ENCODE measurements around the gene ATP10A. TPM values are rescaled to one million over a fixed set of nuclear protein-coding genes. Genes with fewer than 3 reads are reported as not detected.
A peak's percentile ranks its signal among the peaks of the same experiment; 100 is the strongest.

The ATP10A gene
- total RNA-seq, 2 experiments from 2014 or later: 0.06 TPM; not detected in 1

DNA sequence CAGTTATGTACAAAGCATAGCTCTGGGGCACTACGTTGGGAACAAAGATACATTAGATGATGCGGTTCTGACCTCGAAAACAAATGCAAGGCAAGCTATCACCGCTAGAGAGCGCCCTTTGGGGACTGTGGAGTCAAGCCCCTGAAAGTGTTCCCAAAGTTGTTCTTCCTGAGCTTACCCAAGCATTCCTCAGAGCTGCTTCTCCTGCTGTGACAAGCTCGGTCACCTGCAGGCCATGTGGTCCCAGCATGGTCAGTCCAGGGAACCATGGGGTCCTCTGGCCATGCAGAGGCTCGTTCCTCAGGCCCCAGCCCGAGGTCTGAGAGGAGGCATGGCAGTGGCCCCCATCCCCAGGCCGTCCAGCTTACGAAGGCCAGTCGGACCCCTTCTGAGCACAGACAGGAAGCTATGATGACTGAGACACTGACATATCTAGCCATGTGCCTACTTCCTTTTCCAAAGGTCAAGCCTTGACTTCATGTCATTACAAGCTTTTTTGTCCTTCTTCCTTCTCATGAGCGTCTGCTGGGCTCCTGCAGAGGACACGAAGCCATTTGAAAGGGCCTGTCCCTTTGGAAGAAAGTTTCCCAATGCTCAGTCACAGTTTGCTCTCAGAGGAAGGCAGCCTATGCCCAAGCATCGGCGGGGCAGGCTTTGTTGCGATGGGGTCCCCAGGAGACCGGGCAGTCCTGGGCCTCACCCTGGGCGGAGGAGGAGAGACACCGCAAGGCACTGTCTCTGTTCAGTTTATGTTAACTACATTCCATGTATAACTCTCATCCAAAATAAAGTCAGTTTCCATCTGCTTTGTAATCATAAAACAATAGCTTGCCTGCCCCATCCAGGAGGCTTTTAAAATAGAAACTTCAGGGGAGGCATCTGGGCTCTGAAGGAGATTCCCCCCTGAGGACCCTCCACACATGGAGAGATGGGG, 79.3 kb downstream of the ATP10A start:
- no peak for TF ChIP-seq EZH2phosphoT487 (IDR thresholded peaks at IDR 0.05; ENCODE audit: borderline replicate concordance, low read depth, low read length)
- TF ChIP-seq, protein P1, sequence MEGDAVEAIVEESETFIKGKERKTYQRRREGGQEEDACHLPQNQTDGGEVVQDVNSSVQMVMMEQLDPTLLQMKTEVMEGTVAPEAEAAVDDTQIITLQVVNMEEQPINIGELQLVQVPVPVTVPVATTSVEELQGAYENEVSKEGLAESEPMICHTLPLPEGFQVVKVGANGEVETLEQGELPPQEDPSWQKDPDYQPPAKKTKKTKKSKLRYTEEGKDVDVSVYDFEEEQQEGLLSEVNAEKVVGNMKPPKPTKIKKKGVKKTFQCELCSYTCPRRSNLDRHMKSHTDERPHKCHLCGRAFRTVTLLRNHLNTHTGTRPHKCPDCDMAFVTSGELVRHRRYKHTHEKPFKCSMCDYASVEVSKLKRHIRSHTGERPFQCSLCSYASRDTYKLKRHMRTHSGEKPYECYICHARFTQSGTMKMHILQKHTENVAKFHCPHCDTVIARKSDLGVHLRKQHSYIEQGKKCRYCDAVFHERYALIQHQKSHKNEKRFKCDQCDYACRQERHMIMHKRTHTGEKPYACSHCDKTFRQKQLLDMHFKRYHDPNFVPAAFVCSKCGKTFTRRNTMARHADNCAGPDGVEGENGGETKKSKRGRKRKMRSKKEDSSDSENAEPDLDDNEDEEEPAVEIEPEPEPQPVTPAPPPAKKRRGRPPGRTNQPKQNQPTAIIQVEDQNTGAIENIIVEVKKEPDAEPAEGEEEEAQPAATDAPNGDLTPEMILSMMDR (conservative IDR thresholded peaks at IDR 0.05; ENCODE audit: low read length): peak; percentile 85
- intact Hi-C loops (cut with micrococcal nuclease; ENCODE audit: unreplicated experiment): loop anchor here (5.0 kb wide), 1 partner anchor 148 kb away; no protein-coding TSS in a partner anchor
- no peaks in the 10 kb centered on the region for H4K20me1 ChIP-seq (ENCODE audit: insufficient read depth, low read length)
- no peaks in the 10 kb centered on the region for H3K79me2 ChIP-seq (ENCODE audit: insufficient read depth, low read depth, low read length)
- H3K4me3 ChIP-seq (ENCODE audit: low read depth, low read length, poor library complexity, severe bottlenecking): no peak overlapping the region
- peaks cover 6% of the 10 kb centered on the region for H3K4me1 ChIP-seq (ENCODE audit: insufficient read depth, low read length, poor library complexity, severe bottlenecking)
- ChIA-PET CTCF (ENCODE audit: unreplicated experiment) (interaction anchor here (0.5 to 2.1 kb wide), 4 partner anchors 9 to 150 kb away, joined by 3 to 9 read pairs (median 3); no protein-coding TSS in a partner anchor), POLR2A (interaction anchor here (0.7 kb wide), 1 partner anchor 80 kb away, joined by 5 read pairs; no protein-coding TSS in a partner anchor)
- no TSS peak for BruUV-seq (replicated peaks)
- DNase-seq (ENCODE audit: low spot score): peak; percentile 54
- no peak overlapping the region for H3K27ac ChIP-seq (ENCODE audit: low read depth, low read length, poor library complexity, severe bottlenecking)
- peak overlapping the region; percentile 33; the same call in 1 of the 2 replicates for H2AFZ ChIP-seq (ENCODE audit: low read length)
- no peaks in the 10 kb centered on the region for H3K9me3 ChIP-seq (ENCODE audit: low read length)
- H3K9me2 ChIP-seq (ENCODE audit: insufficient read depth, low read length): no peaks in the 10 kb centered on the region
- H3K4me2 ChIP-seq (ENCODE audit: low read length): no peak overlapping the region
- no peaks in the 10 kb centered on the region for H3K36me3 ChIP-seq (ENCODE audit: insufficient read depth, low read length)

DNA sequence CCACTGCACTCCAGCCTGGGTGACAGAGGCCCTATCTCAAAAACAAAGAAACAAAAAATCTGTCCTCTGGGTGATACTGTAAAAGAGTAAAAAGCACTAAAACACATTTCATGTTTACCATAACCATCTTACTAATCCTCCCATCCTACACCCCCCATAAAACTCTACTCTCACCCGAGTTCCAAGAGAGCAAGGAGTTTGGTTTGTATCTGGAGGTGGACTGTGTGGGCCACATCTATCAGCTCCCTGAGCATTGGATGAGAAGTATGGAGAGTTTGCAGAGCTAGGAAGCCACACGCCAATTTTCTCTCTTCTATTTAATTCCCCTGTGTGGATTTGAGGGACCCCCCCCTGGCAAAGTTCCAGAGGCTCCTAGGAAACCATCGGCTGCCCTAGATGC, 80.0 kb downstream of the ATP10A start:
- POLR2A ChIA-PET: no interaction called here
- TF ChIP-seq, protein P1 (conservative IDR thresholded peaks at IDR 0.05; ENCODE audit: low read length): no peak
- no peak for TF ChIP-seq EZH2phosphoT487 (IDR thresholded peaks at IDR 0.05; ENCODE audit: borderline replicate concordance, low read depth, low read length)

More for the DNA sequence above, 80.0 kb downstream of the ATP10A start:
- CTCF ChIA-PET (ENCODE audit: unreplicated experiment): interaction anchor here (1.1 to 2.1 kb wide), 3 partner anchors 8 to 151 kb away, joined by 3 to 9 read pairs (median 3); no protein-coding TSS in a partner anchor
- H3K36me3 ChIP-seq (ENCODE audit: insufficient read depth, low read length): no peaks in the 10 kb centered on the region
- H3K4me3 ChIP-seq (ENCODE audit: low read depth, low read length, poor library complexity, severe bottlenecking): no peak overlapping the region
- H3K9me2 ChIP-seq (ENCODE audit: insufficient read depth, low read length): no peaks in the 10 kb centered on the region
- no TSS peak for BruUV-seq (replicated peaks)
- no peak overlapping the region; the same call in 1 of the 2 replicates for H2AFZ ChIP-seq (ENCODE audit: low read length)
- intact Hi-C loops (cut with micrococcal nuclease; ENCODE audit: unreplicated experiment): loop anchor here (5.0 kb wide), 1 partner anchor 149 kb away; no protein-coding TSS in a partner anchor
- no peaks in the 10 kb centered on the region for H3K9me3 ChIP-seq (ENCODE audit: low read length)
- H3K79me2 ChIP-seq (ENCODE audit: insufficient read depth, low read depth, low read length): no peaks in the 10 kb centered on the region
- no peaks in the 10 kb centered on the region for H4K20me1 ChIP-seq (ENCODE audit: insufficient read depth, low read length)
- DNase-seq (ENCODE audit: low spot score): no peak
- no peak overlapping the region for H3K27ac ChIP-seq (ENCODE audit: low read depth, low read length, poor library complexity, severe bottlenecking)
- no peak overlapping the region for H3K4me2 ChIP-seq (ENCODE audit: low read length)
- H3K4me1 ChIP-seq (ENCODE audit: insufficient read depth, low read length, poor library complexity, severe bottlenecking): peaks cover 6% of the 10 kb centered on the region
